NCI-H1436 (cell line): ENCODE data around the gene PRLR.
"Not testable (repeated sequence)": the region's sequence is repeated elsewhere in the genome, so short reads cannot be mapped to it uniquely, and the experiment has no call there.

Experiments used
- DNase-seq: peaks from one replicate; lab custom pipeline; 2025; lab: John Stamatoyannopoulos, UW

Gene PRLR

DNA sequence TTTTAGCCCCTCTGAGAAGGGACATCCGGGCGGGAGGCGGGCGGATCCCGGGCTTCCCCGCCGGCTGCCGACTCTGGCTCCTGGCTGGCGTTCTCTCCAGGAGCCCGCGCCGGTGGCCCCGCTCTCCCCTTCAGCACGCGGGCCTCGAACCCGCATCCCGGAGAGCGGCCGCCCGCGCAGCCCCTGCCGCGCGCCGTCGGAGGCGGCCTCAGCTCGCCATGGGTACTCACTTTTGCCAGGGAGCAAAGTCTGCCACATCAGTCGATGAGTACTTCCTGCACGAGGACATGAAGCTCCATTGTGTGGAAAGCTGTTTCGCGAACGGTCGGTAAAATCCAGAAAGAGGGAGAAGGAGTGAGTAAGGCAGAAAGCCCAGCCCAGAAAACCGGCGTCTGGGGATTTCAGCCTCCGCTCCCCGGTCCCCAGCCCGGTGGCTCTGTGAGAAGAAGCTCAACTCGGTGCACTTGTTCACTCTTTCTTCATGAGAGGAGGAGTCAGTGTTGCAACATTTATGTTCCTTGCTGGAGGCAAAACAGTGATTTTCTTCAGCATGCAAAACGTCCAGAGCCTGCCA is at the start of gene PRLR:
TSS of gene PRLR (minus strand) at position 450 of the 574 bp plus-strand sequence. CDS start 140,867 bp downstream, outside the sequence.
- DNase-seq, result no peak

DNA sequence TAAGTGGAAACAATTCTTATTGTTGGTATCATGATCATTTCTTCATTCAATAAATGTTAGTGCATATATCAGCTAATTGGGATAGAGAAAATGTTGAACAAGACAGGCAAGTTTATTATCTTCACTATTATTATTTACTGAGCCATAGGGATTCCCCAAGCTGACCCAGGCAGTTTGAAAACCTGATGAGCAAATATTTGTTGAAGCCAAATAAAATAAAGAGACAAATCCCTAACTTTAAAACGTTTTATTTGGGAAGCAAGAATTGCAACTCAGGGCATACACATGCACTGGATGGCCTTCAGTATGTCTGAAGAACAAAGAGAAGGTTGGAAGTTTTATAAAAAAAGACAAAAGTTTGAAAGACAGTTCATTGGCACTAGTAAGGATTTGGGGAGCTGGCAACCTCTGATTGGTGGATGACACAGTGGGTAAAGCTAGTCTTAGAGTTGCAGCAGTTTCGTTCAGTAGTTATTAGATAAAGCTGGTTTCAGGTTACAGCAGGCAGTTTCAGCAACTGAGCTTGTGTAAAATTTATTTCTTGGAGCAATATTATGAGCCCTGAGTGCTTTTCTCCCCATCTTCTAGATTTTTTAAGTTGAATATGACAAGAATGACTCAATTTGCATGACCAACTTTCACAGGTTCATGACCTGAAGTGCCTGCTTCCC is 44.7 kb upstream of the PRLR start:
- DNase-seq, result no peak

DNA sequence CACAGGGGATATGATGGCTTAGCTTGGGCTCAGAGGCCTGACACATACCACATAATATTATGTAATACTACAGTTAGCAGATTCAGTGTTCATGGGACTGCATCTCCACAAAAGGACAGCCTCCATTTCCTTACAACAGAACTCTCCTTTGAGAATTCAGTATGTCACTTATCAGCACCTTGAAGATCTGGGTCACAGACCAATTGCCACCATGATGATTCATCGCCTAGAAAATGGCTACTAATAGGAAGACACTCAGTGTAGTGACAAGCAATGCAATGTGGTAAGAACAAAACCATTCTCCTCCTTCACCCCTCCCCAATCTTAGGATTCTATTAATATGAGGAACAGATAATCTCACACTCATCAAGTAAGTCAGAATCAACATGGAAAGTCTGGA is 38.7 kb upstream of the PRLR start:
- no peak for DNase-seq

DNA sequence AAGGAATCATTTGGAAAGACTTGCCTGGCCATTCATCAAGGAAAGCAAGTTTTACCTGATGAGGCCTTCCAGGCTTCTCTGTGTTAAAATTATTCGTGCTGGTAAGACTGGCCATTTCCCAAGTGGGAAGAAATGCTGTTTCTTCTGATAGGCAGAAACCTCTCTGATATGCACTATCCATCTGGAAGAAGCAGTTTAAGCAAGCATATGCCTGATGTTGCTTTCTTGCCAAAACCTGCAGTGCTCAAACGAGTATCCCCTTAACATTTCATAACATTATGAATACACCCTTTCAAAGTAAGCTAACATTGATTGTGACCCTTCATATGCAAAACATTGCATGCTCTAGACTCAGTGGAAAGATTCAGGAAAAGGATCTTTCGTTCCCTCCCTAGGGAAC is 36.0 kb upstream of the PRLR start:
- DNase-seq, result no peak

DNA sequence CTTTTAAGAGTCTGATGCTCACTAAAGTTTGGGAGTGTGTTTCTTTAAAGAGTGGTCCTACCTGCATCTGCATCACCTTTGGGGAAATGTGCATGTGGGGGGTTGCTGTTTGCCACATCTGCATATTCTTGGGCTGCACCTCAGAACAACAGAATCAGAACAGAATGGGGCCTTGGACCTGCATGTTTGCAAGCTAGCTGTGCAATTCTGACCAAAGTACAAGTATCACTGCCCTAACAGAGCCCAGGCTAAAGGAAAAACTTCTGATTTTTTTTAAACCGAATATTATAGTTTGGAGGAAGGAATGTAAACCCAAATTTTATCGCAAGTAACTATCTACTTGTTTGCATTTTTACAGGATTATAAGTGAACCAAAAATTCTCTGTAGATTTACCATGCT is 34.2 kb upstream of the PRLR start:
- DNase-seq, result no peak

DNA sequence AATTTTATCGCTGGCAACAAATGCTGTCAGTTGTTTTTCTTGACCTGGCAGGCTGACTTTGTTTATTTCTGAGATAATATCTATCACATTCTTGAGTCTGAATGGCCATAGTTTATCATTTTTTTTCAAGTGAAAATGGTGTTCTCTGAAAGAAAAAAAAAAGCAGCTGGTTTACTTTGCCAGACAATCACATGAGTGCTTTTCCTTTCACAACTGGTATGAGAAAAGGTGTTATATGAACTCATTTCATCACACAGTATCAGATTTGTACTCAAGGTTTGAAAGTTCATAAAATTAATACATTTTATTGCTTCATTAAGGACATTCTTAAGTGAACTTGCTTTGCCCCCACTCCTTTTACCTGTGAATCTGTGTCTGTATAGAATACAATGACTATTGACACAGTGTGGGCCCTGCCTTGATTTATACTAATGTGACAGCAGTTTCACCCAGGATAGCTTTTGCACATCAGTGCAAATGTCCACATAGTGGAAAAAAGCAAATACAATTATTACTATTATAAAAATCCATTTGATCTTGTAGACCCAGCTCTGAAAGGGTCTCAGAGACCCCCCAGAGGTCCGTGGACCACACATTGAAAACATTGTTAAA is 33.1 kb upstream of the PRLR start:
- no peak for DNase-seq

DNA sequence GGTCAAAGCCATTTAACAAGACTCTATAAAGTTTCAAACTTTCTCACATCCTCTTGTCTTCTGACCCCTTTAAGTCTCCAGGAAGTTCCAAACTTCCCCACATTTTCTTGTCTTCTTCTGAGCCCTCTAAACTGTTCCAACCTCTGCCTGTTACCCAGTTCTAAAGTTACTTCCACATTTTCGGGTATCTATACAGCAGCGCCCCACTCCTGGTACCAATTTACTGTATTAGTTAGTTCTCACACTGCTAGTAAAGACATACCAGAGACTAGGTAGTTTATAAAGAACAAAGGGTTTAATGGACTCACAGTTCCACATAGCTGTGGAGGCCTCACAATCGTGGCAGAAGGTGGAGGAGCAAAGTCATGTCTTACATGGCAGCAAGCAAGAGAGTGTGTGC is 23.3 kb upstream of the PRLR start:
- DNase-seq, result no peak

DNA sequence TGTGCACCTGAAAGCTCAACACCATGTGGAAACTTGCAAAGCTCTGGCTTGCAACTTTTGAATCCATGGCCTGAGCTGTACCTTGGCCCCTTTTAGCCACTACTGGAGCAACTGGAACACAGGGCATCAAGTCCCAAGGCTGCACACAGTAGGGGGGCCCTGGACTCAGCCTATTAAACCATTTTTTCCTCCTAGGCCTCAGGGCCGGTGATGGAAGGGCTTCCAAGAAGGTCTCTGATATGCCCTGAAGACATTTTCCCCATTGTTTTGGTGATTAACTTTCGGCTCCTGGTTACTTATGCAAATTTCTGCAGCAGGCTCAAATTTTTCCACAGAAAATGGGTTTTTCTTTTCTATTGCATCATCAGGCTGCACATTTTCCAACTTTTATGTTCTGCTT is 22.7 kb upstream of the PRLR start:
- DNase-seq, result no peak

DNA sequence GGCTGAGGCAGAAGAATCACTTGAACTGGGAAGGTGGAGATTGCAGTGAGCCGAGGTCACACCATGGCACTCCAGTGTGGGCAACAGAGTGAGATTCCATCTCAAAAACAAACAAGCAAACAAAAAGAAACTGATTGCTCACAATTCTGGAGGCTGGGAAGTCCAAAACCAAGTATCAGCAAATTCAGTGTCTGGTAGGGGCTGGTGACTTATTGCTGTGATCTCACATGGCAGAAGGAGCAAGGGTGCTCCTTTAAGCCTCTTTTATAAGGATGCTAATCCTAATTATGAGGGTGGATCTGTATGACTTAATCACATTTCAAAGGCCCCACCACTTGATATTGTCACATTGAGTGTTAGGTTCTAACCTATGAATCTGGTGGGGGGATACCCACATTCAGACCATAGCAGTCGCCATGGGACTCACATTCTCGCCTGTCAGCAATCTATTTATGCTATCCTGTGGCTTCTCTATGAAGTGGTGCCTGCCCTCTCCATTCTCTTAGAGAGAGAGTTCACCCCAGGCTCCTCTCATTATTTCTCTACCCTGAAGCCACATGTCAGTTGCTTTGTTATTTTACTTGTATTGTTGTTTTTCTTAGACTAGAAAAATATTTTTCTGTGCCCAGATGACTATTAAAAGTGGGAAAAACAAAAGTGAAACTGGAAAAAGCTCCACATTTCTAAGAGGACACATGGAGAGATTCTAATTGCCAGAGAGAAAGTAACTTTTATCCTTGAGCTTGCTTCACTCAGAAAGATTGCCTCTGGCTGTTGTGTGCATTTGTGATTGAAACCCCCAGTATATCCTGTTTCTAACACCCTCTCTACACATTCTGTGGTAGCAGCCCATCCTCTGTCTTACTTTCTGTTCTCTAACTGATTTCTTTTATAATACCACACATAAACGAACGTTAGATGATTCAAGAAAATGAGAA is 18.8 kb upstream of the PRLR start:
- no peak for DNase-seq

DNA sequence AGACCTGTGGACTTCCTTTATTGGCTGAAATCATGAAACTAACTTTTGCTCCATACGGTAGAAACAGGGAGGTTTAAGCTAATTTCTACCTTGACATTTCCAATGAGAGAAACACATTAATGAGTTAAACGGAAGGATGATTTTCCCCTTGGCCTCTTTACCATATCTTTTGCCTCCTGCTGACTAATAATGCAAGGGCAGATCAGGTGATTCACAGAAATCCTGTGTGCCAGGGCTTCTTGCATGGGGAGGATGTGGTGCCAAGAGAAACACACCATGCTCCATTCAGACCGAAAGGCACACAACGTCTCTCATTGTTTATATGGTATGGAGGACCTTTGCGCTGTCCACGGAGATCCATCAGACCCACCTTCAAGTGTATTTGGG is 17.4 kb upstream of the PRLR start:
- DNase-seq, result no peak

DNA sequence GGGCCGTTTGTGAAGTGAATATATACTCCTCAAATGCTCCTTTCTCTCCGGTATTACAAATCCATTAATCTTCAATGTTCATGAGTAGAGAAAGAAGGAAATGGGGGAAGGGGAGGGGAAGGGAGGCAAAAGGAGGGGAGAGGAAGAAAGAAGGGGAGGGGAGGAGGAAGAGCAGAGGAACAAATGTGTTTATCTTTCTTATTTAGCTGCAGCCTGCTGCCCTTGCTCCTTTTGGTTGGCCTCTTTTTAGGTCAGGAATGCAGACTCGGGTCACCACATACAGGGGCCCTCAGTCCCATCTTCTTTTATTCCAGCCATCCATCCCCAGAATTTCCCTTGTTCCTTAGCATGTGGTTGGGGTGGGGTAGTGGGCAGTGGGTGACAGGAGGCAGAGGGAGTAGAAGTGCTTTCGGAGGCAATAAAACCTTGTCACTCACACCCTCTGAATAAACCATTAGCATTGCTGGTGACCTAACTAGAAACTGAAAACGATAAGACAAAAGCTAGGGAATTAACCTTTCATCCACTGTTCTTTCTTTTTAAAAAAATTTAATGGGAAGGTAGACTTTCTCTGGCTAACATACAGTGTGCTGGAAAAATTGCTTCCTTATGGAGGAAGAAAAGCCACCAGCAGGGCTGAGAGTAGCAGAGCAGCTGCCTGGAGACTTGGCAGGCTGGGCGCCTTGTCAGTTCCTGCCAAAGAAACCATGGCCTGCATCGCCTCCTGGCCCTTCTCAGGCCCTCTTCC is 16.8 kb upstream of the PRLR start:
- DNase-seq, result no peak

DNA sequence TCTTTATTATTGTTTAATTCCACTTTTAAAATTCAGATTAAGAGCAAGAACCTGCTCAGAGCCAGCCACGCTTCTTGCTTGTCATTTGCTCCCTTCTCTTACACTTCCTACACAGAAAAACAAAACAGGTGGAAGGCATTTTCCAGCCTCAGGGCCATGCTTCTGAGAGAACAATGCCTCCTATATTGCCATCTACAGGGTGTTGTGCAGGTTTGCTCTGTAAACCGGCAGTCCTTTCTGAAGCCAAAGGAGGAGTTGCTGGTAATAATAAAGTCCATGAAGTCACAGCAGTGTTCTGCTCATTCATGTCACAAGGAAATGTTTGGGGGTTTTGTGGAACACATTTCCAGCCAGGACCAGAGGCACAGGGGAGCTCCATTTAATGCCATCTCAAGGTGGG is 16.1 kb upstream of the PRLR start:
- DNase-seq, result no peak

DNA sequence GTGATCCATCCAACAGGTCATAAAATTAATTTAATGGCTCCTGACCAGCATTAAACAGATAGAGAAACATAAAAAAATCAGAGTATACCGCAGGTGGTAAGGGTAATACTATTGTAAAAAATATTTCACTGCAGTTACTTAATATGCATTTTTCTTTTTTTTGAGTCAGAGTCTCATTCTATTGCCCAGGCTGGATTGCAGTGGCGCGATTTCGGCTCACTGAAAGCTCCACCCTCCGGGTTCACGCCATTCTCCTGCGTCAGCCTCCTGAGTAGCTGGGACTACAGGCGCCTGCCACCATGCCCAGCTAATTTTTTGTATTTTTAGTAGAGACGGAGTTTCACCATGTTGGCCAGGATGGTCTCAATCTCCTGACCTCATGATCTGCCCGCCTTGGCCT is 15.1 kb upstream of the PRLR start:
- DNase-seq, result not testable (repeated sequence)

DNA sequence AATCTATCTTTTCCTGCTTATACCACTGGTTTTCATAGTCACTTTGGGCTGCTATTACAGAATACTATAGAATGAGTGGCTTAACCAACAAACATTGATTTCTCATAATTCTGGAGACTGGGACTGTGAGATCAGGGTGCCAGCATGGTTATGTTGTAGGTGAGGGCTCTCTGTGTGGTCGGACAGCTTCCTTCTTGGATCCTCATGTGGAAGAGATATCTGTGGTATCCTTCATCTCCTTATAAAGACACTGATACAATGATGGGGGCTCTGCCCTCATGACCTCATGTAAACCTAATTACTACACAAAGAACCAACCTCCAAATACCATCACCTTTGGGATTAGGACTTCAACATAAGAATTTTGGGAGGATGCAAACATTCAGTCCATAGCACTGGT is 13.9 kb upstream of the PRLR start:
- DNase-seq, result no peak

DNA sequence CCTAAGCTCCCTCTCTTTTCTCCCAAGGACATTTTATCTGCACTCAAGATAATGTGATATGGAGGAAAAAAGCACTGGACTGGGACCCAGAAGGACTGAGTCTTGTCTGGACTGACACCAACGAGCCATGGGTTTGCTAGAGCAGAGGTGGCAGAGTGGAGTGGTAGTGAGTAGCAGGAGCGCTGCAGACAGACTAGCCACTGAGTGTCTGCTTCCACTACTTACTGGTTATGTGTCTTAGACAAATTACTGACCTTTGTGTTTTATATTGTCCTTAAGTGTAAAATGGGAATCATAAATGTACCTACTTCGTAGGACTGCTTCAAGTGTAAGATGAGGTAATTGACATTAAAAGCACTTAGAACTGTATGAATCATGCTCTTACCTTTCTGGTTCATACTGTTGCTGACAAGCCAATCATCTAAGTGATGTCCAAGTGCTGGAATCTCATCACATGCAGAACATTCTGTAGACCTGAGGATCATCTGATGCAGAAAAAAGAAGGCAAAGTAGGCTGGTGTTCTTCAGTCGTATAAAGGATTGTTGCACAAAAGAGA is 12.5 kb upstream of the PRLR start:
- no peak for DNase-seq

DNA sequence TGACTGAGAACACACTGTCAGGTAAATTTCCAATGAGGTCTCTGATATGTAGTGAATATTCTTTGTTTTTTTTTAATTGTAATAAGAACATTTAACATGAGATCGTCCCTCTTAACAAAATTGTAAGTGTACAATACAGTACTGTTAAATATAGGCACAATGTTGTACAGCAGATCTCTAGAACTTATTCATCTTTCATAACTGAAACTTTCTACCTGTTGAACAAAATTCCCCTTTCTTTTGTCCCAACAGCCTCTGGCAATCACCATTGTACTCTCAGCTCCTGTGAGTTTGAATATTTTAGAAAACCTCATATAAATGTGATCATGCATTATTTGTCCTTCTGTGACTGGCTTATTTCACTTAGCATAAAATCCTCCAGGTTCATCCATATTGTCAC is 10.6 kb upstream of the PRLR start:
- DNase-seq, result no peak

DNA sequence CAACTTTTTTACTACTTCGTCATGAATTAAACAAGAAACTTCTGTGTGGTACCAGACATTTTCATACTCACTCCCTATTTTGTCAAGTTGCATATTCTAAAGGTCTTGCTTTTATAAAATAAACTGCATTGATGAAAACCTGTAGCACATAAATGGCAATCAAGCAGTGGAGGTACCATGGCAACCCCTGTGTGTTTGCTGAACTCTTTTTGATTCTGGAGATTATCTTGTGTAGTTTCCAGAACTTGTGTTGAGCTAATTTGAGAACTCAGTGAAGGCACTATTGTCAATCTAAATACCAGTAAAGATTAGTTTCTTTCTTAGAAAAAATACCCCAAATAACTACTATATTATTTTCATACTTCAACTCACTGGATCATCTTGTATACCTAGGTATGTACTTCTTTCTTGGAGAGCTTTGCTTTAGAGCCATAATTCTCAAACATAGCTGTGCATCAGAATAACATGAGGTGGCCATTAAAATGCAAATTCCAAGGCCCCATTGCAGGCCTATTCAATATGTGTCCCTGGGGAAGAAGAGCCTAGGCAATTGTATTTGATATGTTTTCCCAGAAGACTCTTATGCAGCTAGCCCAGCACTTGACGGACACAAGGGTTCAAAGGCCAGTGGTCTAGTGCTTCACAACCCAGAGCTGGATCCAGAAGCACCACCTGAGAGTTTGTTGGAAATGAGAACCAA is 9.8 kb upstream of the PRLR start:
- DNase-seq, result no peak

DNA sequence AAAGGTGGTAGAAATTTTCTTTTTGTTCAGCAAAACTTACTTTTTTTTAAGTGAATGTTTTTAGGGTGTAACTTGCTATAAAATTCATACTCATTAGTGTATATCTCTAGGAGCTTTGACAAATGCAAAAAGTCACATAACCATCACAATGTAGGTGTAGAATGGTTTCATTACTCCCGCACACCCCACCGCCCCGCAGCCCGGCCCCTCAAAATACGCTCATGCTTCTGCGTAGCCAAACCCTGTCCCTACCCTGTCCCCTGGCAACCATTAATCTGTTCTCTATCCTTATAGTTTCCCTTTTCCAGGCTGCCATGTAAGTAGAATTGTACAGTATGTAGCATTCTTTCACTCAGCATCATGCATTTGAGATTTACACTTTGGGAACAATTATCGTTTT is 9.2 kb upstream of the PRLR start:
- DNase-seq, result no peak

DNA sequence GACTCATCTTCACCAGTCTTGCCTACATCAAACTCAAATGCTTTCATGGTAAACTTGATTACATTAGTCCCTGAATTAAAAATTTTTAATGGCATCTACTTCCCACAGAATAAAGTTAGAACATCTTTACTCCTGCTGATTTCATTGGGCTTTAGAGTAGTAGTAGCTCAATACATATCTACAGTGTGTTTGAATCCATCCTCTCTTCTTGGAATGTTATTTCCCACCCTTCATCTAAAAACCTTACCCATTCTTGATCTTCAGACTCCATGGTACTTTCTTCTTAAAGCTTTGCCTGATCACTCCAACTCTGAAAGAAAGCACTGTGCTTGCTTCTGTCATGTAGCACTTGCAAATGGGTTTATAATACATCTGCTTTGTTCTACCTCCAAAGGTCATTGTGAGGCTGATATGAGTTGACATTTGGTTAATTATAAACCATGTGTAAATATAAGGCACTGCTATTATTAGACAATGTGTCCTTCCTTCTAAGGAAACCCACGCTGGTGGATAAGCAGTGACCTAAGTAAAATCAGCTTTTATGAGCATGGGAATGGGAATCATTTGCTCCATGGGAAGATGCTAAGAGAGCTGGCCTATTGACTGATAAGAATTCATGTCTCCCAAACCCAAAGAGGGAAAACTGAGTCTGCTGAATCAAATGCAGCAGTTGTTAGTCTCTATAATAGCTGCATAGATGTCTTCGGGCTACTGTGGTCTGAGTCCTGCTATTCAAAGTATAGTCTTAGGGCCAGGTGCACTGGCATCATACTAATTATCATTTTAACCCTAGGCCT is 7.5 kb upstream of the PRLR start:
- DNase-seq, result no peak

DNA sequence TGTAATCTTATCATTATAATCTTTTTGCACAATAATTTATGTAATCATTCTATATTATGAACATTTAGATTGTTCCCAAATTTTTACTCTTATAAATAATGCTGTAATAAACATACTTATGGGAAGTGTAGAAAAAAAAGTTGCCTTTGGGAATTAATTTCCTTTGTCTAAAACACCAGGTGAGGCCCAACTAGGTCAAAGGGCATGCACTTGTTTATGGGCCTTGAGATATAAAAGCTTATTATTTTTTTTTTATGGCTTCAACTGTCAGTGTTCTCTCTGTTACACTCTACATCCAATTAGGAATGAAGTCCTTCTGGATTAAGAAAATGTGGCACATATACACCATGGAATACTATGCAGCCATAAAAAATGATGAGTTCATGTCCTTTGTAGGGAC is 6.5 kb upstream of the PRLR start:
- no peak for DNase-seq
